ENCODE measurements around the gene FZR1.

FZR1 gene

GRCh38 chr19:3533033-3533432 lies 26.9 kb downstream of the FZR1 start:
- DNase-seq = no peak

- DNase-seq = no peak
Measured at GRCh38 chr19:3533563-3534216, 27.6 kb downstream of the FZR1 start.

GRCh38 chr19:3534375-3535234 lies 28.5 kb downstream of the FZR1 start:
- no peak for DNase-seq

- no peak for DNase-seq
Measured at GRCh38 chr19:3535235-3535535, 29.1 kb downstream of the FZR1 start.

GRCh38 chr19:3535563-3535965 lies 29.5 kb downstream of the FZR1 start:
- no peak for DNase-seq

- DNase-seq = no peak
Measured at GRCh38 chr19:3535981-3536380, 29.9 kb downstream of the FZR1 start.

- no peak for DNase-seq
Measured at GRCh38 chr19:3536429-3537100, 30.5 kb downstream of the FZR1 start.

GRCh38 chr19:3537101-3537437 lies 31.0 kb downstream of the FZR1 start:
- DNase-seq = no peak

- DNase-seq = no peak
Measured at GRCh38 chr19:3537438-3538240, 31.5 kb downstream of the FZR1 start.

GRCh38 chr19:3538258-3538929 lies 32.3 kb downstream of the FZR1 start:
- no peak for DNase-seq

GRCh38 chr19:3538965-3539755 lies 33.0 kb downstream of the FZR1 start, which contains the start of gene TEKTIP1:
TSS of gene TEKTIP1 (plus strand) at chr19:3539174. CDS start at chr19:3539178, 4 bp downstream.
- peak; percentile 23 for DNase-seq

GRCh38 chr19:3539756-3540118 lies 33.6 kb downstream of the FZR1 start:
- no peak for DNase-seq

- no peak for DNase-seq
Measured at GRCh38 chr19:3543150-3544057, 37.3 kb downstream of the FZR1 start.

- DNase-seq = no peak
Measured at GRCh38 chr19:3544058-3544376, 37.9 kb downstream of the FZR1 start.

- no peak for DNase-seq
Measured at GRCh38 chr19:3544742-3545668, 38.9 kb downstream of the FZR1 start.

GRCh38 chr19:3545669-3546034 lies 39.5 kb downstream of the FZR1 start:
- DNase-seq = no peak

GRCh38 chr19:3546119-3546518 lies 40.0 kb downstream of the FZR1 start:
- no peak for DNase-seq

- no peak for DNase-seq
Measured at GRCh38 chr19:3547301-3547731, 41.2 kb downstream of the FZR1 start.

GRCh38 chr19:3547767-3548282 lies 41.7 kb downstream of the FZR1 start:
- no peak for DNase-seq

- no peak for DNase-seq
Measured at GRCh38 chr19:3548606-3549005, 42.5 kb downstream of the FZR1 start.
